Left hindlimb (tissue), 1 donor: ENCODE results near the gene RFX2.
"Not testable (repeated sequence)": the region's sequence is repeated elsewhere in the genome, so short reads cannot be mapped to it uniquely, and the experiment has no call there.

ENCODE experiments used
- DNase-seq: peaks from one replicate; pipeline ENCODE4 v3.0.0-alpha.2; 2018

The RFX2 gene

GRCh38 chr19:6033744-6034264 is 76.5 kb downstream of the RFX2 start:
- no peak for DNase-seq

- DNase-seq = no peak
Observed at GRCh38 chr19:6032827-6033226, 77.5 kb downstream of the RFX2 start.

GRCh38 chr19:6032381-6032780 is 77.9 kb downstream of the RFX2 start:
- DNase-seq = no peak

DNA sequence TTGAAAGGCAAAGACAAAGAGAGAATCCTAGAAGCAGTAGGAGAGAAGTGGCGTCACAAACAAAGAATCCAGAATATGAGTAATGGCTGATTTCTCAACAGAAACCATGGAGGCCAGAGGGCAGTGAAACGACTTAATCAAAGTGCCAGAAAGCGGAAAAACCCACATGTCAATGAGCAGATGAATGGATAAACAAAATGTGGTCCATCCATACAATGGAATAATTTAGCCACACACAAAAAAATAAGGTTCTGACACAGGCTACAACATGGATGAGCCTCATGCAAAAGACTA is 80.1 kb downstream of the RFX2 start:
- DNase-seq = no peak

- no peak for DNase-seq
Observed at GRCh38 chr19:6026390-6027227, 83.7 kb downstream of the RFX2 start.

DNA sequence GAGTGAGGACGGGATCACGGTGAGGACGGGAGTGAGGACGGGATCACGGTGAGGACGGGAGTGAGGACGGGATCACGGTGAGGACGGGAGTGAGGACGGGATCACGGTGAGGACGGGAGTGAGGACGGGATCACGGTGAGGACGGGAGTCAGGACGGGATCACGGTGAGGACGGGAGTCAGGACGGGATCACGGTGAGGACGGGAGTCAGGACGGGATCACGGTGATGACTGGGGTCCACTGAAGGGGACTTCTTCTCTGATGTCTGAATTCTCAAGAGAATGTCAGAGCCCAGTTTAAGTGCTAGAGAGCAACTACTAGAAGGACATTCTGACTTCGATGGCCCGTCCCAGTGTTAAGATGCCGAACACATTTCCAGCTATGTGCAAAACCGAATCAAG is 85.5 kb downstream of the RFX2 start:
- not testable (repeated sequence) for DNase-seq

- DNase-seq = no peak
Observed at GRCh38 chr19:6023936-6024335, 86.4 kb downstream of the RFX2 start.

- DNase-seq = no peak
Observed at GRCh38 chr19:6023085-6023682, 87.1 kb downstream of the RFX2 start.

DNA sequence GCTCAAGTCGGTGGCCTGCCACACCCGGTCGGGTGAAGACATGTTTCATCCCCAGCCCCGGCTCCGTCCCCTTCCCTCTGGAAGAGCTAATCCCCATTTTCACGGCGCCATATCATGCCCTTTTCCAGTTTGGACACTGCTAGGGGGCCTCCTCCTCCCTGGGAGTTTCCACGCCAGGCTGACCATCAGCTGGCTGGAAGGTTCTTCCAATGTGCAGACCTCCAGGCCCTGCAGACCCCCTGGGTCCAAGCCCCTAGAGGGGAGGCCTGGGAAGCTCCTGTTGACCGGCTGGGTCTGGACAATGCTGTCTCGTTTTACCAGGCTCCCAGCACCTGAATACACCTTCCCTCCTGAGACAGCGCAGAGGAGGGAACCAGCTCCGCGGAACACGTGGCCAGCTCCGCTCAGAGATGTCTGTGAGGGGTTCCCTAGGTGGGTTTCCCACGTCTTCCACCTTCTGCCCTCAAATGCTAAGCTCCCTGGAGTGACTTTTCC is 87.7 kb downstream of the RFX2 start:
- DNase-seq = no peak

DNA sequence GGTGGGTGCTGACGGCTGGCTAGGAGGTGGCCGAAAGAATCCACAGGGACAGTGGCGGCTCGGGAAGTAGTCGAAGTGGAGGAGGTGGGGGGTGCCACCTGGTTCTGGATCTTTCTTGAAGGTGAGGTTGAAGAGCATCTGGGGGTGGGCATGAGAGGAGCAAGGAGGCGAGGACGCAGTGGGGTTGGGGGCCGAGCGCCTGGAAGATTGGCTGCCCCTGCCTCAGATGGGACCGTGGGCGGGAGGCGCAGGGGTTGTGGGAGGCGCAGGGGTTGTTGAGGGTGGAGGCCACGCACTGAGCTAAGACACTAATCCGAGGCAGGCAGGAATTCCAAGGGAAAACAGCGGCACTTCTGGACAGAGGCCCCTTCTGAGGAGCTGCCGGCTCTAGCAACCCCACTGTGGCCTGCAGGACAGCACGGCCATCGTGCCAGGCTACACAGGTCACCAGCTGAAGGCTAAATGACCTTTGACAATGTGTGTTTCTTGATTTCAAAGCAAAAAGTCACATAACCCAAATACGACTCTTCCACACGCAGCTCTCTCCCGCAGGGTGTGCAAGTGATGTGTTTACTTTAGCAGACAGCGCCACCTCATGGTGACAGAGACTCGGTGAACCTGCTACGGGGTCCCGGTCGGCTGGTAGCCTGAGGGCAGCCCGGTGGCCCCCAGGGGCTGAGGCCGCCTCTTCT is 88.3 kb downstream of the RFX2 start:
- peak; percentile 82 for DNase-seq

DNA sequence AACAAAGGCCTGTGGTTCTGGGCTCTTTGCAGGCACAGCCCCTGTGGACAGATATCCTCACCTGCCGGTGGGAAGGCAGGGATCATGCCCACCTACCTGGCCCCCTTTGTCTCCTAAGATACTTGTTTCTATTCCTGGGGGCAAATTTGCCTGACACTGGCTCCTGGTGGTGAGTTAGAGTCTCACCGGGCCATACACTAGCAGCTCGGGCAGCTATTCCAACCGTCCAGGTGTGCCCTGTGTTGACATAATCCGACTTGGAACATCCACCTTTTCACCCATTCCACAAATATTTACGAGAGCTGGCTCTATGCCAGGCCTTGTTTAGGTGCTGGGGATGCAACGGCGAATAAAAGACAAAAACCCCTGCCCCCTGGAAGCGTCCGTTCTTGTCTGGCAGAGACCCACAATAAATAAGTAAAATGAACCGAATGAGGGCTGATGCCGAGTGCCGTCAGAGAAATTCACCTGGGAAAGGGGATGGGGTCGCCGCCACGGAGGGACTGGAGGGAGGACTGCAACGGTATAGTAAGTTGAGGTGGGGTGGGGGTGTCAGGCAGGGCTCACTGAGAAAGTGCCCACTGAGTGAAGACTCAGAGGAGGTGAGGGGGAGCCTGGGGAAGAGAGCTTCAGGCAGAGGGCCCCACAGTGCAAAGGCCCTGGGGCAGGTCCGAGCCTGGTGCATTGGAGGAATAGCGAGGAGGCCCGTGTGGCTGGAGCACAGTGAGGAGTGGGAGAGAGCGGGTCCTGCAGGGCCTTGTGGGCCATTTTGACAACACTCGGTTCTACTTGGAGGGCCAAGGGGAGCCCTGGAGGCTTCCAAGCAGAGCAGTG is 89.1 kb downstream of the RFX2 start:
- DNase-seq = no peak

- no peak for DNase-seq
Observed at GRCh38 chr19:6020166-6020882, 90.0 kb downstream of the RFX2 start.

DNA sequence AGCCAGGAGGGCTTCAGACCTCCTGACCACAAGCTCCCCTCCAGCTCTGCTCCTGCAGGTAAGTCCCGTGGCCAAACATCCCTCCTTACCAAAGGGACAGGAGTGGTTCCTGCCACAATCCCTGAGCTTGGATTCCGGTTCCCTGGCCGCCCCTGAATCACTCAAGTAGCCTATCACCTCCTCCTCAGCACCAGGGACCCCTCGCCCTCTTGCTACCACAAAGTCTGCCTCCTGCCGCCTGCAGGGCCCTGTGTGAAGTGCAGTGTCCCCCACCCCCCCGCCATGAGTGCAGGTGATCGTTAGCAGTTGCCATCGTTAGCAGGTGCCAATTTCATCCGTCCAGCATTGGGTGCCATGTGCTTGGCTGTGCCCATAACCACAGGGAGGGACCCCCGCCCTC is 91.5 kb downstream of the RFX2 start:
- DNase-seq = no peak

GRCh38 chr19:6017576-6017975 is 92.7 kb downstream of the RFX2 start:
- no peak for DNase-seq

DNA sequence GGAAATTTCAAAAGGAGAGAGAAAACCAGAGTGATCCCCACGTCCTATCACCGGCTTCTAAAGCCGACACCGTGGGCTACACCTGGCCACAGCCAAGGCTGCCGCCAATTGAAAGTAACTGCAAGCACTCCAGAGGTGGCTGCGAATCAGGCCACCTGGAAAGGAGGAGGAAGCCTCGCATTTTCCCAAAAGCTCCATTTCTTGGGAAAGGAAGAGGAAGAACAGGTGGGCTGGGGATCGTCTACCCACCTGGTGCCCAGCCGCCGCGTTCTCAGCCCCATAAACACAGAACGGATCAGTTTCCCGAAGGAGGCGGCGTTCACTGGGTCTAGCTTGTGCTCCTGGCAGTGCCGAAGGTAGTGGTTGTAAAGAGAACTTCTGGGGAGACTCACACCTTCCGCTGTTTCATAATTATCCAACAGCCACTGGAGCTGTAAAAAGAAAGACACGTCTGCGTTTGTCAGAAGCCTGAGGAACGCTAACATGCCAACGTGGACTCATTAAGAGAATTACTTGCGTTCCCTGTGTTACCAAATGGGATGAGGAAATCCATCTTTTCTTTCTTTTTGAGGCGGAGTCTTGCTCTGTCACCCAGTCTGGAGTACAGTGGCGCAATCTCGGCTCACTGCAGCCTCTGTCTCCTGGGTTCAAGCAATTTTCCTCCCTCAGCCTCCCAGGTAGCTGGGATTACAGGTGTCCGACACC is 94.3 kb downstream of the RFX2 start:
- DNase-seq = no peak

GRCh38 chr19:6014551-6015135 is 95.7 kb downstream of the RFX2 start:
- DNase-seq = no peak

- peak; percentile 8 for DNase-seq
Observed at GRCh38 chr19:6012426-6013170, 97.7 kb downstream of the RFX2 start.

DNA sequence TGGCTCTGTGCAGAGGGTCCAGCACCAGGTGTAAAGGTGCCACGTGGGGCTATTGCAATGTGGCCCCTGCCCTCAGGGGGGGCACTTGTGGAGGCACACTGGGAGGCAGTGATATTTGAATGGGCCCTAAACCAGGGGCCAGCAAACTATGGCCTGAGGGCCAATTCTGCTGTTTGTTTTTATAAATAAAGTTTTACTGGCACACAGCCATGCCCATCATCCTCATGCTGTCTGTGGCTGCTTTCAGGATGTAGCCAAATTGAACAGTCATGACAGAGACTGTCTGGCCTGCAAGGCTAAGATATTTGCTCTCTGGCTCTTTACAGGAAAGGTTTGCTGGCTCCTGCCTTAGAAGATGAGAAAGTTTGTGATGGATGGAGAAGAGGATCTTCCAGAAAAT is 98.5 kb downstream of the RFX2 start:
- no peak for DNase-seq

GRCh38 chr19:6011206-6011605 is 99.1 kb downstream of the RFX2 start:
- DNase-seq = no peak

GRCh38 chr19:6010107-6010506 is 100.2 kb downstream of the RFX2 start:
- no peak for DNase-seq
